Nucleus accumbens (tissue), 56 donors: Measurements from ENCODE around the gene ASPHD2.

Experiments
- DNase-seq, 56 donors: peaks; one replicate each; lab custom pipeline; 2025; lab: John Stamatoyannopoulos, UW

ASPHD2 gene

DNA sequence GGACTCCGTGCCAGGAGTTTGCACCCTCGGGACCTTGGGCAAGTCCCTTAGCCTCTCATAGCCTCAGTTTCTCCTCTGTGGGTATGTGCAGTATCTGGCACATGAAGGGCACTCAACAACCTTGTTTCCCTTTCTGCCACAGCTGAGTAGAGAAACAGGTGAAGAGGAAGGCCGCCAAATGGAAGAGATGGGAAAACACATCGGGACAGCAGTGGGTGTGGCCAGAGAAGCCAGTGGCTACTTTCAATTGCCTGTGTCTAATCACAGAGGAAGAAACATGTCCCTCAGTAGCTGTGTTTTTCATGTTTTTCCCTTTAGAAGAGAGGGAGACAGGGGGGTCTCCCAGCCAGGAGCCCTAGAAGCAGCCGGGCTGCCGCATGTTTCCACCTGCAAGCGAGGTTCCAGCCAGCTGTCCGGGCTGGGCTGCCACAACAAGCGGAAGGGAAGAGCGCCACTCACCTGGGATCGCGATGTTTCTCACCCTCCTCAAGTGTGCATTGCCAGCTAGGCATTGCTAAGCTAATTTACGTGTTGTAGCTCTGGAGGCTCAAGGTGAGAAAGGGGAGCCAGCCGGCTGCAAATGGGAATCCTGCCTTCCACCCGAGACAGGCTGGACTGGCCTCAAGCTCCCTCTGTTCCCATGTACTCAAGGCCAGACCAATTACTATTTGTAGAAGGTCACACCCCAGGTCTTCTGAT lies 16.7 kb downstream of the ASPHD2 start:
- no peak for DNase-seq

DNA sequence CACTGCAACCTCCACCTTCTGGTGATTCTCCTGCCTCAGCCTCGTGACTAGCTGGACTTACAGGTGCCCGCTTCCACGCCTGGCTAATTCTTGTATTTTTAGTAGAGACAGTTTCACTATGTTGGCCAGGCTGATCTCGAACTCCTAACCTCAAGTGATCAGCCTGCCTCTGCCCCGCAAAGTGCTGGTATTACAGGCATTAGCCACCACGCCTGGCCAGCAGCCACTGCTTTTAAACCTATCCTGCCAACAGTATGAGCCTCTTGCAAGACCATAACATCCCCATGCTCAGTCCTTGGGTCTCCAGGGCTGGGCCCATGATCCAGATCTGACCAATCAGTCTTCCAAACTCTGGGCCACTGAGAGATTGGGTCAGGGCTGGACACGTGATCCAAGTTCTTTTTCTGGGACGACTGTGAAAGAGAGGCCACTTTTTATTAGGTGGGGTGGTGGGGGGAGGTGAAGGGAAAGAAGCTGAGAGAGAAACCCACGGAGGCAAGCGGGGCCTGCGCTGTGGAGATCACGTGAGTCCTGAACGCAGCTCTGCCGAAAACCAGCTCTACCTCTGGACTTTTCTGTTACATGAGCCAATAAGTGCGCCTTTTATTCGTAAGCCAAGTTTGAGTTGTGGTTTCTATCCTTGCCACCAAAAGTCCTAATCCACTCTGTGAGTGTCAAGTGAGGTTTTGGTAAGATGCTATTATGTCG lies 17.9 kb downstream of the ASPHD2 start:
- no peak for DNase-seq

DNA sequence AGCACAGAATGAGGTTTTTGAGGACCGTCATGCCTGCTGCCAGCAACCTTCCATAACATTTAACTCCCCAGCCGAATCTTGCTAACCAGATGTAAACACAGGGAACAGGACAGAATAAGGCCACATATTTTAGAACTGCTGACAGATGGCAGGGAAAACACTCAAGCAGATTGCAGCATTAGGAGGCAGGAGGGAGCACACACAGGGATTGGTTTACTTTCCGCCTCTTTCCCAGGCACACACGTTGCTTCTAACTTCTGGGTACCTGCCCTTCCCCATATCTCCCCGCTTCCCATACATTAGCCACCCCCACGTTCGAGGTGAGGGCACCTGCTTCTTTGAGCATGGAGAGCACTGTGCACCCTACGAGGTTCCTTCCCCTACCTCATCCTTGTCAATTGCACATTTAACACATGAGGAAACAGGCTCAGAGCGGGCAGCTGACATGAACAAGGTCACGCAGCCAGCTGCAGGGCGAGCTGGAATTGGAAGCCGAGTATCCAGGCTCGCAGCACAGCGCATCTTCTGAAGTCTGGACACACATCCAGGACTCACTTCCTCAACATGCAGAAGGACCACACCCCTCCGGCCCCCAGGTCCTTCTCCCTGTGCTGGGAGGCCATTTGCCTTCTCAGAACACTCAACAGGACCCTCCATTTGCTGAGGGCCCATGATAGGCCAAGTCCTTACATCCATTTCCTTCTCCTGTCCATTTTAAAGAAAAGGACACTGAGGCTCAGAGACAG lies 18.7 kb downstream of the ASPHD2 start:
- no peak for DNase-seq

DNA sequence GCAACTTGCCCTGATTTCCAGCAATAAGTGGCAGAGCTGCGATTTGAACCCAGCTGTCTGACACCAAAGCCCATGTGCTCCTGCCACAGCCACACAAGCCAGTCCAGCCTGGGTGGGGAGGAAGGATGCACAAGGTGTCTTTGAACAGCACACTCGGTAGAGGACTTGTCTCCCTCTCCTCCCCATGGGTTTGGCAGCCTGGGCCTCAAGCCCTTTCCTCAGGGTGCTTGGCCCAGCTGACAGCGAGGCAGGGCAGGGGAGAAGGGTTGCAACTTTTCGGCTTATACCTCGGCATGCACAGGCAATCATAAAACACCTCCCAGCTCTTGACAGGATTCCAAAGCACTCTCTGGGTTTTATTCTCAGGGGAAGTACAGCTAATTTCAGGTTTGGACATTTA lies 19.3 kb downstream of the ASPHD2 start:
- DNase-seq: no peak

DNA sequence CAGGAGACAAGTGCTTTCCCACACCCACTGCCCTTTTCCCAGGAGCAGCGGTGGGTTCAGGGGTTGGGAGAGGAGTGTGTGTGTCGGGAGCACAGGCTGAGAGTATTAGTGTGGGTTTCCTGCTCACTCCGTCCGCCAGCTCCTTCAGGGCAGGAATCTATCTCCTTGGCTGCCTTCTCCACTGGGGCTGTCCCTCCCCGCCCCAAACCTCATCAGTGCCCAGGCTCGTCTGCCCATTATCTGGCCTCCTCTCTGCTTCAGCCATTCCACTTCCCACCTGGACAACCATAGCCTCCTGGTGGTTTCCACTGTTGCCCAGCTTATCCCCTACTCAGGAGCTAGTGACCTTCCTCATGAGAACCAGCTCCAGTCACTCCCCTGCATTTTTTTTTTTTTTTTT lies 19.9 kb downstream of the ASPHD2 start:
- no peak for DNase-seq

DNA sequence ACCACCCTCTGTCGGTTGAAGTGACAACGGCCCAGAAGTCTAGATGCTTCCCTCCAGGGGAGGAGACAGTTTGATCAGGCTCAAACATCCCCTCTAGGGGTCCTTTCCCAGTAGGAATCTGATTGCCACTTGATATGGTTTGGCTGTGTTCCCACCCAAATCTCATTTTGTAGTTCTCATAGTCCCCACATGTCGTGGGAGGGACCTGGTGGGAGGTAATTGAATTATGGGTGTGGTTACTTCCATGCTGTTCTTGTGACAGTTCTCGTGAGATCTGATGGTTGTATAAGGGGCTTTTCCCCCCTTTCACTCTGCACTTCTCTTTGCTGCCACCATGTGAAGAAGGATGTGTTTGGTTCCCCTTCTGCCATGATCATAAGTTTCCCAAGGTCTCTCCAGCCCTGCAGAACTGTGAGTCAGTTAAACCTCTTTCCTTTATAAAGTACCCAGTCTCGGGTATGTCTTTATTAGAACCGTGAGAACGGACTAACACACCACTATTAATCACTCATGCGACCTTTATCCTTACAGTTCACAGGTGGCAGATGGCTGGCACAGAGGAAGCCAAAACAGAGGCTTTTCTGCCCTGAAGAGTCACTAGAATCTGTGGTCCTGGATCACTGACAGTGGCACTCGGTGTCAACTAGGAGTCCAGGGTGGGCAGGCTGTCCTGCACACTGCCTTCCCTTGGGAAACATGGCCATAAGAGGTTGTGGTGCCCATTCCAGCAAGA lies 21.6 kb downstream of the ASPHD2 start:
- peak in 3 of 56 donors; percentile 23 to 41 (median 31) for DNase-seq

DNA sequence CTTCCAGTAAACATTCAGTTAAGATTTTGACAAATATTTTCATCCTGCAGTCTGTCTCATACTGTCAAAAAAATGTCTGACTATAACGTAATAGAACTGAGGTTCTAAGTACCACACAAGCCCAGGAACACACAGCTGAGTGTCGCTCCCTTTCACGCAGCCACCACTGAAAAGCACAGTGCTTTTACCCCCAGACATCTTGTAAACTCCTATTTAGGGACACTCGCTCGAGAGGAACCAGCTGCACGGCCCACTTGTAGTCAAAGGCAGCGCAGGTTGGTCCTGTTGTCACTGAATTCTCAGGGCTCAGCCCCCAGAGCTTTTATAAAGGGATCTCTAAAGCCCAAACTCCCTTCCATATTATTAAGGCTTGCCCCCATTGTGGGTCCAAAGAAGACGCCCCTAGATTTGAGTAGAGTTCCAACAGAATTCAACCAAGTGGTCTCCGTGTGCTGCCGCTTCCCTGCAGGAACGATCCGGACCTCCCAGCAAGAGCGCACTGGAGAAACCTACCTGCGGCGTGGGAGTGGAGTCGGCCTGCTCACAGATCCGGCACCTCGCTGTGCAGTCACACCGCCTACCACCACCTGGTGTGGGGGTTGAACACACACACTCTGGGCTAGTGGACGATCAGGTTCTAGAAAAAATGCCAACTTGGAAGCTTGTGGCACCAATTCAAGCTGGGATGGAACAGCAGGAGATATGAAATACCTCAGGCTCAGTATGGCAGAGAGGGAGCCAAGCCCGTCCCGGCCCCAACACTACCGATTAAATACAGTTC lies 23.4 kb downstream of the ASPHD2 start:
- peak in 1 of 56 donors; percentile 45 for DNase-seq

DNA sequence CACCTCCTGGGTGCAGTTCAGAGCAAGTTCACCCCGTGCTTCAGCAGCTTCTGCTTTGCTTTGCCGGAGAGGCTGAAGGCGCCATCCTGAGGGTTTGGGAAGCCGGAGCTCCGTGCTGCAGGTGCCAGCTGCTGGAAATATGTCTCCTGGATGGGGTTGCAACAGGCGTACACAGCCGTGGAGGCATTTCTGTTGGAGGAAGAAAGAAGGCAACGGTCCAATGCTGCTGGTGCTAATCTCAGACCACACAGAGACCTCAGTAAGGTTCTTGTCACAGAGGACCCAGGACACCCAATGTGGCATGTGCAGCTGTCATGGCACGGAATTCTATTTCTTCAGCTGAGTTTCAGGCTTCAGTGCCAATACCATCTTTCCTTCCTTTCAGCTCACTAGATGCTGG lies 24.2 kb downstream of the ASPHD2 start:
- no peak for DNase-seq

DNA sequence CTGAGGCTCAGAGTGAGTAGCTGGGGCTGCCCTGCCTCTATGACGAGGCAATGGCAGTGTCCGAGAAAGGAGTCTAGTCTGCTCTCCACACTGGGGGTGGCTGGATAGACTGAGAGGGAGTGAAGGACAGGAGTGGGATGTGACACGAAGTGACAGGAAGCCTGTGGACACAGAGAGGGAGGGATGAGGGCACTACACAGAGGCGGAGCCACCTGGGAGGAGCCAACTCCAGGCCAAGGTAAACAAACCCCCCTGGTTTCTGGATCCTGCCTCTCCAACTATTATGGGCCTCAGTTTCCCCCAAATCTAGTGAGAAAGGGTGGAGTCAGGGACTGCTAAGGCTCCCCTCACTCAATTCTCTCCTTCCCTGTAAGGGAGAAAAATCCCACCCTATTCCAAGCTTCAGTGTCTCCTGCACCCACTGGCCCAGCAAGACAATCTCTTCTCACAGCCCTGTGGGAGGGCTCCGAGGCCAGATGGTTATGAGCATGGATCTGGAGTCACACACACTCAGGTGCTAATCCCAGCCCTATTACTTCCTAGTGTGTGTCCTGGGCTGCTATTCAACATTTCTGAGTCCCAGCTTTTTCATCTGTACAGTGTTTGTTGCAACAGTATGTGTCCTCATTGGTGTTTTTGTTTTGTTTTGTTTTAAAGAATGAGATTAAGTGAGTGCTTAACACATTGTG lies 24.9 kb downstream of the ASPHD2 start:
- DNase-seq: no peak

DNA sequence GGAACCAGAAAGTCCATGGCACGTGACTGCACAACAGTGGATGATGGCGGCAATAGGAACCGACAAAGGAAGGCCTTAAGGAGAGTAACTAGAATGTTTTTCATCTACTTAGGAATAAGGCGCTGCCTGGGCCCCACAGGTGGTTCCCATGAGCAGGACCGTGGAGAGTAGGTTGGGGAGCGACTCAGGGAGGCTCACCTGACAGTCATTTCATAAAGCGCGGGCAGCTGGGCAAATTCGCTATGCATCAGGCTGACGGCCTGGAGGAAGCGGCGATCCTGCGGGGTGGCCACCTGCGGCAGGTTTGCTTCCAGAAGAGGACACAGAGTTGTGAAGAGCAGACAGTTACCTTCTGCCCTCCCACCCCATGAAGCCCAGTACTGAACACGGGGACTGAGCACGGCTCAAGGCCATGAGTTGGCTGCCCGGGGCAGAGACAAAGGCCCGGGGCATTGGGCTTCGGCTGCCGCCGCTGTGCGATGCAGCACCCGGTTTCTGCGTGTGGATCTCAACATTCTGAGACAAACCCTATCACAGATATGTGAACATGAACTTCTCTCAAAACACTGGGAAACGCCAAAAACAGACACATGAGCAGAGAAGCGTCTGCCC lies 28.7 kb downstream of the ASPHD2 start:
- DNase-seq: no peak

DNA sequence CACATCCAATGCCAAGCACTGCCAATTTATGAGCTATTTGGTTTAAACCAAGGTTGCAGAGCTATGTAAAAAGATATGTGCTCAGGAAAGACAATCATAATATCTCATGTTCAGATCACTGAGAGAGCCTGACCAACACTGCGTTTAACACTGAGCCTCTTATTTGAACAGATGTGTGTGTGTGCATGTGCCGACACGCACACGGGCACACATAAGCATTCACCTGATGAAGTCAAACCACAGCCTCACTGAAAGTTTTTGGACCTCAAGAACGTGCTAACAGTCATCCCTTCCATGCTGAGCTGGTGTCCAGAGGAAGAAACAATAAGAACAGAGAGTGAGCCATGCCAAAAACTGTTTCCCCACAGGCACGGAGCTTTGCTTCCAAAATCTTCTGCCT lies 31.1 kb downstream of the ASPHD2 start:
- DNase-seq: no peak

DNA sequence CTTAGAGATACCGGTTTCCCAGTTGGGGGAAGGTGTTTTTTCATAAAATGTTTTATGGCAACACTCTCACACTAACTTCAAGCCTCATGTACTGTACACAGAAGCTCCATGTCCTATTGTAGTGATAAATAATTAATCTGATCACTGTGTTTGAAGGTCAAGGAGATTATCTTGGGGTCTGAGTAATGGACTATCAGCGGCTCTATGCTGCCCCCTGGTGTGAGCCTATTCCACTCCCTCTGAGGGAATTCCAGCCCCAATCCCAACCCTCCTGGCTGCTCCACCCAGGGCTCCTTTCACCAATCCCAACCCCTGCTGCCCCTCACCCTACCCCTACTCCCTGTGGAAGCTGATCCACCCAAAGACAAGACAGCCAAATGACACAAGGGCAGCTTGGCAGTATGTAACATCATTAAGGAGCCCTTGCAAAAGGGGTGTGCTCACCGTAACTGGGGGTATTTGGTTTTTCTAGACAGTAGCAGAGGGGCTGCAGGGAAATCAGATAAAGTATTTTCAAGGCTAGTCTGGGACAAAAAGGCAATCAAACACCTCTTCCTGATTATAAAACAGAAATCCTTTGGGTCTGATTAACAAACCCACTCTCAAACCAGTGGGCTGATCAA lies 32.2 kb downstream of the ASPHD2 start:
- peak in 31 of 56 donors; percentile 2 to 79 (median 27) for DNase-seq

DNA sequence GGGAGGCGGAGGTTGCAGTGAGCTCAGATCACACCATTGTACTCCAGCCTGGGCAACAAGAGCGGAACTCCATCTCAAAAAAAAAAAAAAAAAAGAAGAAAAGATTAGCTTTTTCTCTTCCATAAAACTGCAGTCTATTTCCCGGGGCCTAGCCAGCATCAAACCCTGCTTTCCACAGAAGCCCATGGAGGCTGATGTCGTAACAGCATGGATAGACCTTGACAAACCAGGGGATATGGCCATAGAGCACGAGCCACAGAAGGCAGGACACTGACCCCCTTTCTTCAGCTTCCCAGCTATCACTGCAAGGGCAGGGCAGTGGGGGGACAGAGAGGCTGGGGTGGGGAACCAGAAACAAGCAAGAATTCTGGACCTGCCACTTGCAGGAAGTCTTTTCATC lies 33.0 kb downstream of the ASPHD2 start:
- no peak for DNase-seq

DNA sequence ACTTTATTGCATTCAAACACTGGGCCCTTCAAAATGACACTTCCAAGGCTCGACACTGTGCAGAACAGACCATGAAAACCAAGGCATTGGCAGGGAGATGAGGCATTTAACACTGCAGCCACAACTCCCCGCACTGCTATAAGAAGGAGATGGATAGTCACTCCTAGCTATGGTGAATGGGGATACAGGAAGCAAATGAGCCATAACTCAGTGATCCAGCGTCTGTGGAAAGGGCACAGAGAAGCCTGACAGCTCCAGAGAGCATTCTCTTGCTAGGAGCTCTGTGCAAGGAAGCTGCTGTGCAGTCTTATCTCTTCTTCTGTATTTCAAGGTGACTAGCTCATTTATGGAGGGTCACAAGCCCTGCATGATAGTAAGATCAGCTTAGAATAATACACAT lies 33.6 kb downstream of the ASPHD2 start:
- DNase-seq: no peak

DNA sequence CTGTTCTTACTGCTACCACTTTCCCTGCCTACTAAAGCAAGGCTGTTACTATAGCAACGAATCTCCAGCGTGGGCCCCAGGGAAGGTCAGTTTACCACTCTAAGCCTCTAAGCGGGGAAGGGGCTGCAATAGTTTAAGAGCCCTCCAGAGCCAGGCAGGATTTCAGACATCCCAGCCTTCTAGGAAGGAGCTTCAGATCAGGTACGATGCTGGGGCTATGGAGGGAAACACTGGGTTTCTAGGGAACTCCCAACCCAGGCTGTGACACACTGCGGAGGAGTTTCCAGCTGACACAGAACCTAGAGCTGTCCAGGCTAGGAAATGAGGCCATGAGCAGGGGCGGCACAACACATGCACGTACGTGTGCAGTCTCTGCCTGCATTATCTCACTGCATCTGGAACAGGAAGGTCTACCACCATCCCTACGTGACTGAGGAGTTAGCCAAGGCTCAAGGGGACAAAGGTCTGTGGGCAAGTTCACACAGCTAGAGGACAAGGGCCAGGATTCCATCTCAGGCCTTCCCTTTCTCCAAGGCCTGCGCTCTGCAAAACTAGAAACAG lies 34.1 kb downstream of the ASPHD2 start:
- peak in 15 of 56 donors; percentile 9 to 64 (median 28) for DNase-seq

DNA sequence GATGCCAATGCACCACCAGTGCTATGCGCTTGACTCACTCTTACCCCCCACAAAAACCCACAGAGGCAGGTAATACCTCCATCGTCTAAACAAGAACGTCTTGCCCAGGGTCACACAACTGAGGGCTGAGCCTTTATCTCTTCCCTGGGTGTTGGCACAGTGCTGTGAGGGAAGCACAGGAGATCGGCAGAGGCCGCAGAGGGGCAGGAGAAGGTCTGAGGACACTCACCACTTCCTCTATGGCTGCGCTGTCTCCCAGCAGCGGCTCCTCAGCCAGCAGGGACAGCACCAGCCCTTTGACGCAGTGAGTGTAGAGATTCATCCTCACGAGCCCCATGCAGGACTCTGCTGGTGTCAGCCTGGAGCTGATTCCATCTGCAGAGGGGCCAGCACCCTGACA lies 34.6 kb downstream of the ASPHD2 start:
- DNase-seq: no peak

DNA sequence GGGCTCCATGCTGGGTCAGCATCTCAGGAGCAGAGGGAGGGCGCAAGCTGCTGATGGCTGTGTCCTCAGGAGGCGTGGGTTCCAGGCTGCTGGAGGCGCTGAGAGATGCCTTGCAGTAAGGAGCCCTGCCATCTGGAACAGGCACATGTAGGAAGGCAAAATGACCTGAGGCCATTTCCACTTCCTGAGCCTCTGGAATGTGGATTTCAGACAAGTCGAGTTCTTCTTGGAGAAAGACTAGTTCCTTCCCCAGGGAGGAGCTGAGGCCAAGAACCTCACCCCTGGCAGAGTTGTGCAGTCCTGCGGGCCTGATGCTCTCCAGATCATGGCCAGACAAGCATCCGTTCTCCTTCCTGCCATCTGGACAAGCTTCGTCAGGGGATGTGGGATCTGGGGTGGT lies 35.3 kb downstream of the ASPHD2 start:
- no peak for DNase-seq

DNA sequence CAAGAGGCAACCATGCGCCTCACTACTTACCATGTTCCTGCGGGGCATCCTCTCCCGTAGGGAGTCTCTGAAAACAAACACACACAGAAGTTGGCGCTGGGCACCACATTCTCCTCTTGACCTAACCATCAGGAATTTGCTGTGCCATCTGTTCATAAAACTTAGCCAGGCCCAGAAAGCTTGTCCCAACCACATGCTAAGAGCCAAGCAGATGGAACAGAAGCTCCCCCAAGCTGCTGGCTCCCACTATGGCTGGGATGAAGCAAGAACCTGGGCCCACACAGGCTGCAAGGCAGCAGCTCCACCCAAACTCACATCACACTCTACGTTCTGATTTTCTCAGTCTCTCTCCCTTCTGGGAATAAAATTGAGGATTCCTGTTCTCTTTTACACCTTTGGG lies 37.1 kb downstream of the ASPHD2 start:
- peak in 7 of 56 donors; percentile 7 to 46 (median 27) for DNase-seq
